ENCODE results near the gene KLHDC4. TPM values are rescaled to one million over a fixed set of nuclear protein-coding genes. Genes with fewer than 3 reads are reported as not detected.

The KLHDC4 gene
- total and polyA plus RNA-seq, 9 of the 15 experiments (the other 6 are each of a cell fraction or from before 2014, with no cell fraction given), result 1.3 to 68.1 (median 32.8) TPM

DNA sequence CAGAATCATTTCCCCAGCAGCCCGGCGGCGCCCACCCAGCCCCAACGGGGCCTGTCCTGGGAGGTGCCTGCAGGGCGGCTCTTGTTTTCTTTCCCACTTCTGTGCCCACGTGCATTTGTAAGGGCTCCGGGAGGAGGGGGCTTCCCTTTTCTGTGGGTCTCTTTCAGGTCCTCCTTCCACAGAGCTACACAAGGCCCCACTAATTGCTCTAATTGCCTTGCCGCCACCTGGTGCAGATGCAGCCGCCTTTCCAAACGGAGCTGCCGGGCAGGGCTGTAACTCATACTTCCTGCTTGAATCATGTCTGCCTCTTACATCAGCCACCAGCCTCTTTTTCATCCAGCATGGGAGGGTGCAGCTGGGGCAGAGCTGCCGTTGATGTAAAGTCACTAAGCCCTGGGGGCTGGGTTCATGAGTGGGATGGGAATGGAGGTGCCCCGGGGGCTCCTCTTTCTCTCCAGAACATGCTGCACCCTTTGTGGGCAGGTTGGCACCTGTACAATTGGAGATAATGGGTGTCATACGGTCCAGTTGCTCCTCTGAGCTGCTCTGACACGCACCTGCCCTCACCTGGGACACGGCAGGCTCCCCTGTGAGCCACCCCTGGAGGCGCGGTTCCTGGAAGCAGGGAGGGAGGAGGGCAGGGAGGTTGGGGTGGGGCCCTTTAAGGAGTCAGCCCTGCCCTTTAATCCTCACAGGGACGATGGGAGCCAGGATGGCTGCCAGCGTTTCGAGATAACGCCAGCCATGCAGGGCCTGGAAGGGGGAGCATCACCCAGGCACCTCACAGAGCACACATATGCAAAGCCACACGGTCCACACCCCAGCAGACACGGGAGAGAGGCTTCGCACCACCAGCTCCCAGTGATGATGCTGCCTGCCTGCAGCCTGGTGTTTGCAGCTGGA lies 41.1 kb upstream of the KLHDC4 start (continued):
- peak; percentile 83 for TF ChIP-seq KAT7 (CRISPR knock-in tag; IDR thresholded peaks at IDR 0.05; ENCODE audit: borderline replicate concordance)
- no peak for TF ChIP-seq TBL1XR1 (IDR thresholded peaks at IDR 0.05; ENCODE audit: low read length in 2 of 2)
- TF ChIP-seq, protein P1, sequence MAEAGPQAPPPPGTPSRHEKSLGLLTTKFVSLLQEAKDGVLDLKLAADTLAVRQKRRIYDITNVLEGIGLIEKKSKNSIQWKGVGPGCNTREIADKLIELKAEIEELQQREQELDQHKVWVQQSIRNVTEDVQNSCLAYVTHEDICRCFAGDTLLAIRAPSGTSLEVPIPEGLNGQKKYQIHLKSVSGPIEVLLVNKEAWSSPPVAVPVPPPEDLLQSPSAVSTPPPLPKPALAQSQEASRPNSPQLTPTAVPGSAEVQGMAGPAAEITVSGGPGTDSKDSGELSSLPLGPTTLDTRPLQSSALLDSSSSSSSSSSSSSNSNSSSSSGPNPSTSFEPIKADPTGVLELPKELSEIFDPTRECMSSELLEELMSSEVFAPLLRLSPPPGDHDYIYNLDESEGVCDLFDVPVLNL (CRISPR knock-in tag; IDR thresholded peaks at IDR 0.05; ENCODE audit: low read depth), result no peak
- TF ChIP-seq SRSF7 (optimal IDR thresholded peaks at IDR 0.05; ENCODE audit: low read depth, low read length), result no peak
- no peak for TF ChIP-seq RHOXF2B (CRISPR knock-in tag; conservative IDR thresholded peaks at IDR 0.05)
- no peak for TF ChIP-seq TFAM (CRISPR knock-in tag; conservative IDR thresholded peaks at IDR 0.05)
- peak; percentile 89 for TF ChIP-seq TFAP4 (CRISPR knock-in tag; IDR thresholded peaks at IDR 0.05; ENCODE audit: borderline replicate concordance)
- TF ChIP-seq EHMT2 (IDR thresholded peaks at IDR 0.05), result peak; percentile 32; the same call in 1 of the 2 replicates
- TF ChIP-seq SPI1 (IDR thresholded peaks at IDR 0.05; ENCODE audit: borderline replicate concordance, low read depth, low read length), result no peak
- TF ChIP-seq MXI1 (IDR thresholded peaks at IDR 0.05; ENCODE audit: low read depth, low read length), result no peak
- TF ChIP-seq ZBTB8A (IDR thresholded peaks at IDR 0.05; ENCODE audit: partially characterized antibody), result no peak
- TF ChIP-seq BRD4 (IDR thresholded peaks at IDR 0.05), result peak; percentile 32; the same call in 1 of the 2 replicates
- TF ChIP-seq ETS2 (tag; IDR thresholded peaks at IDR 0.05; ENCODE audit: borderline replicate concordance, poor library complexity, severe bottlenecking), result no peak
- TF ChIP-seq ATF2 (CRISPR knock-in tag; IDR thresholded peaks at IDR 0.05), result no peak
- no peak for TF ChIP-seq NUFIP1 (IDR thresholded peaks at IDR 0.05; ENCODE audit: partially characterized antibody)
- TF ChIP-seq ELK1 (CRISPR knock-in tag; IDR thresholded peaks at IDR 0.05), result no peak
- TF ChIP-seq TAF1 (IDR thresholded peaks at IDR 0.05; ENCODE audit: control insufficient read depth, extremely low read depth, insufficient read depth, low read length, severe bottlenecking), result no peak
- no peak for TF ChIP-seq TRIM25 (IDR thresholded peaks at IDR 0.05; ENCODE audit: borderline replicate concordance)
- no peak for TF ChIP-seq XRCC4 (IDR thresholded peaks at IDR 0.05; ENCODE audit: extremely low read depth, insufficient read depth, insufficient read length)
- TF ChIP-seq ZNF311 (CRISPR knock-in tag; IDR thresholded peaks at IDR 0.05), result 0 out of 2 replicates have a peak, but pooled peaks have one; percentile 69
